HG03442 (cell line): Measurements from ENCODE around the gene SERPINA10.
"Not testable (repeated sequence)": the region's sequence is repeated elsewhere in the genome, so short reads cannot be mapped to it uniquely, and the experiment has no call there.

Experiments used
- ATAC-seq: cut with Tn5 transposase; IDR thresholded peaks from one replicate; pipeline ENCODE4 v1.9.1; 2021; ENCODE audit warnings: mild to moderate bottlenecking, moderate library complexity; ENCODE audit not compliant: unreplicated experiment

The SERPINA10 gene

DNA sequence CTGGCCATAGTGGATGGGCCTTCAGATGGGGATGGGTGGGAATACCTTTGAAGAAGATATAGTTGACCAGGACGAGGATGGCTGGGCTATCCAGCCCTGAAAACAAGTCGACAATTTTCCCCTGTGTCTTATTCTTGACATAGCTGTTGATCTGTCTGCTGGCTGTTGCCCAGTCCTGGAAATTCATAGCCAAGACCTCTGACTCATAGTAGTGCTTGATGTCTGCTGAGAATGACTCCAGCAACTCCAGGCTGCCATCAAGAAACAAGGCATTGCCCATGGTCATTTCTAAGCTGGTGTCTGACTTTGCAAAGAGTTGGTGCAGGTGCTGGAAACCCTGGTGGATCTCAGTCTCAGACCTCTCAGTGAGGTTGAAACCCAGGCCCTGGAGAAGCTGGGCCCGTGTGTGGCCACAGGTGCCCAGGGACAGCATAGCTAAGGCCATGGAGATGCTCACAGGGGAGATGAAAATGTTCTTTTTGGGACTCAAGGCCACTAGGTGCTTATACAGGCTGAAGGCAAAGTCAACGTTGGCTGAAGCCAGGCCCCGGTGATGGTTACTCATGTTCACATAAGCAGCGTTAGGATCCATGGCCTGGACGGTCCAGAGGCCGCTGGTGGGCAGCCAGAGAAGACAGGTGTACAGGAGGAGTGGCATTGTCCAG, 21.1 kb upstream of the SERPINA10 start:
- ATAC-seq, result no peak

DNA sequence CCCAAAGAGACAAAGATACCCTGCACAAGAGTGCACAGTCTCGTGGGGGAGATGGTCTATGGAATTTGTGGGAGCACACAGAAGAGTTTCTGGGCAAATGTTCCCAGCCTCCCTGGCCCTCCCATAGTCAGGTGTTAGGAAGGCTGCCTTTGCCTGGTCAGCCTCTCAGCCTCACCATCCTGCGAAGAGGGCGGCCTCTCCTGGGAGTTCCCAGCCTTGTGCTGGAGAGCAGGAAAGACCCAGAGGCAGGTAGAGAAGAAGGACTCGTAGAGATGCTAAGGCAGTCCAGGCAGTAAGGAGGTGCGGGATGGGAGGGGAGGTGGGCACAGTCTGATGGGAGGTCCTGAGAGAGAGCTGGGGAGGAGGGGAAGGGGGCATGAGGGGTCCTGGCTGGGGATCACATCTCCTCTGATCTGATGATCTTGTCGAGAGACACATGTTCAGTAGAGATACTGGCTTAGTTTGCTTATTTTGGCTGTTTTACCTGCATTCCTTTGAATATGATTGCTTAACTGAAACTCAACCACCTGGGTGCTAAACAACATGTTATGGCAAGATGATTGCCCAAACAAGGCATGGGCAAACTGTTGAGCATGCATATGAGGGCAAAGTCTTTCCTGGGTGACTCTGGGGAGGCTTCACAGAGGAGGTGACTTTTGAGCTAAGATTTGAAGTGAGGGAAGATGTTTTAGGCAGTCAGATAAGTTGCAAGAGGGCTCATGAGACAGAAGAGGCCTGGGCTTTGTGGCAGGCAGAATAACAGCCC, 19.6 kb upstream of the SERPINA10 start:
- no peak for ATAC-seq

DNA sequence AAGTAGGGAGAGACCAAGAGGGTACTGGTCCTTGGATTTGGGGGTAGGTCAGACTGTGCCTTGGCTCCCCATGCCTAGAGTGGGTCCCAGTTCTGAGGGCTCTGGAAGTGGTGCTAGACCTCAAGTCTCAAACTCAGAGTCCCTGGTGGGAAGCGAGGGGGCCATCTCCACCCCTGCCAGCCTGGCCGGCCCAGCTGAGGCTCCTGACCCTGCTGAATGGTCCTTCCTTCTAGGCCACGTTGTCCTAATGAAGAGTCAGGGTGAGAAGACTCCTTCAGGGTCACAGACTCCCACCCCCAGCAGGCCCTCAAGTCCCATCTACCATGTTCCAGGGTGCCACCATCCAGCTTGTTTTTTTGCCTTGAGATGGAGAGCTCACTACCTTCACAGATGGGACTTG, 17.2 kb upstream of the SERPINA10 start:
- ATAC-seq, result no peak

DNA sequence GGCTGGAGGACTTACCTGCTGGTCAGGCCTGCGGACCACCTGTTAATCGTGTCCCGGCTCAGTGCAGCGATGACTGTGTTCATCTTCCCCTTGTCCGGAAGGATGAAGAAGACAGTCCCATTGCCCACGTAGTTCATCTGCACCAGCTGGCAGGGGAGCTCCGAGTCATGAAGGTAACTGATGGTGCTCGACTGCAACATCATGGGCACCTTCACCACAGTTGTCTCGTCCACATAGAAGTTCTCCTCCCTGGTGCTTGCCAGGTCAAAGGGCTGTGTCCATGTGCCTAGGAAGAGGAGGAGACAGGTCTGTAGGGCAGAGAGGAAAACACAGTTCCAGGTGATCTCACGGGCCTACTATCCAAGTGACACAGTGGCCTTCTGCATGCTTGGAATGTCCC, 16.7 kb upstream of the SERPINA10 start:
- ATAC-seq, result no peak

DNA sequence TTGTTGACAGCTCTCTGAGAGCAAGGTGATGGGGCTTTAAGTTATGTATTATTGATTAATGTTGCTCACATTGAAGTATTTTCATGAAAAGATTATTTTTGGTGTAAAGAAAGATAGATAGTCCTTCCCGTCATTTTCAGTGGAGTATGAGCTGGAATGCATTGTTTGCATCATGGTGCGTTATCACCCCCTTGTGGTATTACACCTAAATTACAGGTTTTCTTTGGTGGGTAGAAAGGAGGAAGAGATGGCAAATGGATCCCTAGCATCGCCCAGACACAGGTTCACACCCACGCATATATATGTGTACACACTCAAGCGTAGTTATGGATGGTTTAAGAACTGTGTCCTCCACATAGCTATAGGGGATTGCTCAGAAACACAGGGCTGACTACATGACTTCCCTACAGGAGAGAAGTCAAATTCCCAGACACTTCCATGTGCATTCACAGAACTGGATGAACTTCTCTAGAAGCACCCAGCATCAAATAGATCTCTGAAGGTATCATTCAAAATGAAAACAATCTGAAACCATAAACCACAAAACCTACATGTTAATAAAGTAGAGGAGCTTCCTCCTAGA, 14.4 kb upstream of the SERPINA10 start:
- no peak for ATAC-seq

DNA sequence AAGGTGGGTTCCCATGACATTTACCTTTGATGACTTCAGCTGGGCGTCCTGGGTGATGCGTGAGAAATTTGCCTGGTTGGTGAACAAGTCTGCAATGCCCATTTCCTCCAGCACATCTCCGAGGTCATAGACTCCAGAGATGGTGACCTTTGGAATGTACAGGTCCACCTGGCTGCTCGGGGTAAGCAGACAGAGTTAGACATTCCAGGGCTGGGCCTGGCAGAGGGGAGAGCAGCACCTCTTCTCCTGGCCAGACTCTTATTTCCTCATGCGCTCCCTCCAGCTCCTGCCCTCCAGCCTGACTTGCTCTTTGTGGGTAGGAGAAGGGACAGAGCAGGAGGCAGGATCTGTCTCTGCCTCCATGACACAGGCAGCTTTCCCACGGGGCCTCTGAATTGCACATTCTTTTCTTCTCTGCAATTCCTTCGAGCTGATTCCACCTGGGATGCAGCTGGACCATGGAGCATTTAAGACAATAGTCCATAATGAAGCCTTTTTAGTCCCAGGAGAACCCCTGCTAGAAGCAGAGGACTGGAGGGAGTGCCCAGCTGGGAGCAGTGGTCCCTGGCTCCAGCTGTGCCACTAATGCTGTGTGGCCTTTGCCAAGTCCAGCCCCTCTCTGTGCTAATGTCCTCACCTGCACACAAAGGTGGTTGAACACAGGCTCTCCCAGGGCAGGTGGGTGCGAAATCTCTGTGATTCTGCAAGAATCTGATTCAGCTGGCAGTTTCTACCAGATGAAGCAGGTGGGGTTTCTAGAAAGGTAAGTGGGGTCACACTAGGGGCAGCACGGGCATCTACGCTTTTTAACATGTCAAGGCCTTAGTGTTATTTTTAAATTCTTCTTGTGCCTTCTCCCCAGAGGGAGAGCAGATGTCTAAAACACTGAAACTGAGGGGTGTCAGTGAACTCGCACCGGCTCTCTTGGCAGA, 13.2 kb upstream of the SERPINA10 start:
- no peak for ATAC-seq

DNA sequence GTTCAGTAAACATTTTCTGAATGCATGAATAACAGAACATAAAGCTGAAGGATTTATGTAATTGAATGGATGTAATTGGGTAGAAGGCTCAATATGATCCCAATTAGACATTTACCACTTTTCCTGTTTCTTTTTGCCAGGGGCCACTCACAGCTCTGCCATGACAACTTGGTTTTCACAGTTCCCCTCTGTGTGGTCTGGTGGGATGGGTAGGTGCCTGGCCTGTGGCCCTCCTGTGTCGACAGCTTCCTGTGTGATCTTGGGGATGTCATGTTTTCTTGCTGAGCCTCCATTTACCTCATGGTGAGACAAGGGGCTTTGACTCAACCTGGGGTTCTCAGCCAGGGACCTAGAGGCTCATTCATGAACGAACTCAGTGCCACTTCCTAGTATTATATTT, 12.6 kb upstream of the SERPINA10 start:
- no peak for ATAC-seq

DNA sequence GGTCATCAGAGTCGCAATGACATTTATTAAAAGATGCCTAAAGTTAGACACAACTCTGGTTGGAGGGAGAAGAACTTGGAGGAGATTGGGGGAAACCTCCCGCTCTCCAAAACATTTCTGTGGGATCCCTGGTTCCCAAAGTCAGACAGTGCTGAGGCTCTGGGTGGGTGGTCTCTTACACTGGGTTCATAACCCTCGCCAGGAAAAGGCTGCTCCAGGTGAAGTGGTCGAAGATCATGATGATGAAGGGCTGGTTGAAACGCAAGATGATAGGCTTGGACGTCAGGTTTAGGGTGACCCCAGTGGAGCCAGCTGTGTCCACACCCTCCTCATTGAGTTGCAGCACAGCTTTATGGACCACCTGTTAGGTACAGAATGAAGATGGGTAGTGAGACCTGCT, 11.2 kb upstream of the SERPINA10 start:
- no peak for ATAC-seq

DNA sequence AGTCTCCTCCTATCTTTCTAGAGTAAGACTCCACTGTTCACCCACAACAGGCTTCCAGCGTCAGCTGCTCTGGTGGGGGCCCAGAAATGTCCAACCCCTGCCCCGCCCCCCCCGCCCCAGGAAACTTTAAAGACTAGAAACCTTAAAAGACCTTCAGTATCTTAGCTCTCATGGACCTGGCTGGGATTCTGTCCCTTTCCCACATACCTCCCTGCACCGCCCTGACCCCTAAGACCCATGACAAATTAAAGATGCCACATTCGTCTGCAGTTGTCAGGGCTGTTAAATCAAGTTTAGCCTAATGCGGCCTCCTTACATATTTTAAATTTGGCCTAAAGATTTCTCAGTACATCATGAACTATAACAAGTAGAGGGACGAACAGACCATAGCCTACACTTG, 10.0 kb upstream of the SERPINA10 start:
- ATAC-seq, result no peak

DNA sequence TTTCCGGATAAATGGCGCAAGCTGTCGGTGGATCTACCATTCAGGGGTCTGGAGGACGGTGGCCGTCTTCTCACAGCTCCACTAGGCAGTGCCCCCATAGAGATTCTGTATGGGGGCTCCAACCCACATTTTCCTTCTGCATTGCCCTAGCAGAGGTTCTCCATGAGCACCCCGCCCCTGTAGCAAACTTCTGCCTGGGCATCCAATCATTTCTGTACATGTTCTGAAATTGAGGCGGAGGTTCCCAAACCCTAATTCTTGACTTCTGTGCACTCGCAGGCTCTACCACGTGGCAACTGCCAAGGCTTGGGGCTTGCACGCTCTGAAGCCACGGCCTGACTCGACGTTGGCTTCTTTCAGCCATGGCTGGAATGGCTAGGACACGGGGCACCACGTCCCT, 5.1 kb upstream of the SERPINA10 start:
- ATAC-seq, result no peak

DNA sequence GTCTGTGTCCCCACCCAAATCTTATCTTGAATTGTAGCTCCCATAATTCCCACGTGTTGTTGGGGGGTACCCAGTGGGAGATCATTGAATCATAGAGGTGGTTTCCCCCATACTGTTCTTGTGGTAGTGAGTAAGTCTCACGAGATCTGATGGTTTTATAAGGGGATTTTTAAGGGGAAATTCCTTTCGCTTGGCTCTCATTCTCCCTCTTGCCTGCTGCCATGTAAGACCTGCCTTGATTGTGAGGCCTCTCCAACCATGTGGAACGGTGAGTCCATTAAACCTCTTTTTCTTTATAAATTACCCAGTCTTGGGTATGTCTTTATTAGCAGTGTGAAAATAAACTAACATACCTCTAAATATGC, 3.1 kb upstream of the SERPINA10 start:
- not testable (repeated sequence) for ATAC-seq

GRCh38 chr14:94295360-94296180, 2.5 kb upstream of the SERPINA10 start:
- ATAC-seq, result no peak

GRCh38 chr14:94293578-94293924, 483 bp upstream of the SERPINA10 start:
- no peak for ATAC-seq

- ATAC-seq, result no peak
These were observed 569 bp downstream of the SERPINA10 start for GRCh38 chr14:94292526-94292871.

DNA sequence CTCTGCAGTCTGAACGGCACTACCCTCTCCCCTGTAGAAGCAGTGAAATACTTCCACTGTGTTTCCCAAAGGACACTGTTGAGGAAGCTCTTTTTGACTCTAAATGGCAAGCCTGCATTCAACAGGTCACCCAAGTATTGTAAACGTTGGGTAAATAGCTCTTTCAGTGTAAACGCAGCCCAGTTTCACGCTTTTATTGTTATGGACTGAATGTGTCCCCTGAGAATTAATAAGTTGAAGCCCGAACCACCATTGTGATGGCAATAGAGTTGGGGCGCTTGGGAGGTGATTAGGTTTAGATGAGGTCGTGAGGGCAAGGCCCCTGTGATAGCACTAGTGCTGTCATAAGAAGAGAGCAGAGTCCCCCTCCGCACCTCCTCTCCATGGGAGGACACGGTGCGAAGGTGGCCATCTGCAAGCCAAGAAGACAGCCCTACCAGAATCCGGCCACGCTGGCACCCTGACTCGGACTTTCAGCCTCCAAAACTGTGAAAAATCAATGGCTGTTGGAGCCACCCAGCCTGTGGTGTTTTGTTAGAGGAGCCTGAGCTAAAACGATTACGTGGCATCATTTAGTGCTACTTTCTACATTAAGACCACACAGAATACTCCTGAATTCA, 1.1 kb downstream of the SERPINA10 start:
- no peak for ATAC-seq

GRCh38 chr14:94291159-94291905, 1.7 kb downstream of the SERPINA10 start:
- ATAC-seq, result no peak

DNA sequence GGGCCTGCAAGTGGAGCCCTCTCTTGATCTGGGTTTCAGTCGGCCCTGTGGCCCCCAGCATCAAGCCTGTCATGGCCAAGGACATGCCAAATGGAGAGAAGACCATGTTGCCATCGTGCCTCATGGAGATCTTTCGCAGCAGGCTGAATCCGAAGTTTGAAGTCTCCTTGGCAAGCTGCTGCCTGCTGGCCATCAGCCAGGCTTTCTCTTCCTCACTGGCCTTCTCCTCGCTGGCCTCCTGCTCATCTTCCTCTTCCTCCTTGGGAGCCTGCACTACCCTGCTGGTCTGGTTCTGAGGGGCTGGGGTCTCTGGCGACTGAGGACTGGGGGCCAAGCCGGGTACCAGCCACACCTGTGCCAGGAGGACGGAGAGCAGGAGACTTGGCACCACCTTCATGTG, 2.9 kb downstream of the SERPINA10 start:
- ATAC-seq, result no peak

- no peak for ATAC-seq
These were observed 4.2 kb downstream of the SERPINA10 start for GRCh38 chr14:94288610-94289465.

- no peak for ATAC-seq
These were observed 7.9 kb downstream of the SERPINA10 start for GRCh38 chr14:94285158-94285557.
